Osteocyte (in vitro differentiated cells): Measurements from ENCODE around the gene METTL22. TPM values are rescaled to one million over a fixed set of nuclear protein-coding genes. Genes with fewer than 3 reads are reported as not detected.

Source experiments
- DNase-seq: peaks from one replicate; pipeline ENCODE4 v3.0.0; 2021; ENCODE audit warnings: mixed read lengths; ENCODE audit not compliant: unreplicated experiment; ENCODE audit errors: extremely low spot score
- H3K27ac Mint-ChIP-seq: one replicate; pipeline ENCODE4 v1.8.0; 2021; ENCODE audit warnings: mild to moderate bottlenecking, mixed read lengths; ENCODE audit not compliant: unreplicated experiment
- H3K27me3 Mint-ChIP-seq: one replicate; pipeline ENCODE4 v1.8.0; 2021; ENCODE audit warnings: mixed read lengths; ENCODE audit not compliant: unreplicated experiment
- H3K36me3 Mint-ChIP-seq: one replicate; pipeline ENCODE4 v1.8.0; 2021; ENCODE audit warnings: mixed read lengths; ENCODE audit not compliant: unreplicated experiment
- H3K4me1 Mint-ChIP-seq: one replicate; pipeline ENCODE4 v1.8.0; 2021; ENCODE audit warnings: mixed read lengths; ENCODE audit not compliant: unreplicated experiment
- H3K4me3 Mint-ChIP-seq: one replicate; pipeline ENCODE4 v1.8.0; 2021; ENCODE audit warnings: mild to moderate bottlenecking, moderate library complexity, mixed read lengths; ENCODE audit not compliant: unreplicated experiment
- H3K9me3 Mint-ChIP-seq: one replicate; pipeline ENCODE4 v1.8.0; 2021; ENCODE audit warnings: mixed read lengths; ENCODE audit not compliant: unreplicated experiment
- CTCF ChIP-seq: fragments of 200-600 bp; sonication (generic); IDR thresholded peaks from 2 replicates; pipeline ENCODE4 v1.5.0; 2021; ENCODE audit warnings: antibody characterized with exemption, mild to moderate bottlenecking, moderate library complexity
- total RNA-seq: library from RNA; stranded (reverse); gene quantifications from 2 replicates; pipeline ENCODE4 v1.2.1, GENCODE V29; 2021

METTL22 gene
- total RNA-seq, 1 donor from 2014 or later: 40.1 TPM

GRCh38 chr16:8668113-8668512, 46.6 kb downstream of the METTL22 start:
- Mint-ChIP-seq H3K27ac (no peak overlapping the region), H3K4me3 (no peak overlapping the region), H3K4me1 (no peaks in the 10 kb centered on the region), H3K27me3 (peaks cover 5% of the 10 kb centered on the region), H3K9me3 (no peaks in the 10 kb centered on the region), H3K36me3 (no peaks in the 10 kb centered on the region)
- DNase-seq: no peak
- TF ChIP-seq CTCF: no peak

GRCh38 chr16:8669481-8669880, 48.0 kb downstream of the METTL22 start:
- TF ChIP-seq CTCF: no peak
- H3K9me3 Mint-ChIP-seq: no peaks in the 10 kb centered on the region
- no peaks in the 10 kb centered on the region for H3K36me3 Mint-ChIP-seq
- no peak for DNase-seq
- no peak overlapping the region for H3K27ac Mint-ChIP-seq
- H3K4me1 Mint-ChIP-seq: no peaks in the 10 kb centered on the region
- peaks cover 5% of the 10 kb centered on the region for H3K27me3 Mint-ChIP-seq
- H3K4me3 Mint-ChIP-seq: no peak overlapping the region

DNA sequence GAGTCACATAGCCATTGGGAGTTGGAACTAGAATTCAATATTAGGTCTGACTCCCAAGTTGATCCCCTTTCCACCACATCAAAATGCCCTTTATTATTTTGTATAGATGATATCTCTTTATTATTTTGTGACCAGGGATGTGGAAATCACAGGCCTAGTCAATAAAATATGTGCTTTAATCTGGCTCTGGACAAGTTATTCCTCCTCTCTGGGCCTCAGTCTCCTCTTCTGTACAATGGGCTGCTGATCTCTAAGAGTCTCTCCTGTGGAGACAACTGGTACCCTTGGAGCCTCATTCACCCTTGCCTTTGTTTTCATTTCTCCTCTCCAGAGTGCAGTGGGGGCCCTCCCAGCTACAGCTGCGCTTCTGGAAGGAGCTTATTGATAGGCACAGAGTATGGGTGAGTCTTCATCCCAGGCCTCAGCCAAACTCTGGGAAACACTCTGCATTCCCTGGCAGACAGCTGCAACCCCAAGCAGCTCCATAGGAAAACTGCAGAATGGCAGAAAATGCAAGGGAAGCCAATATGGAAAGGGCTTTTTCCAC, 48.6 kb downstream of the METTL22 start:
- Mint-ChIP-seq H3K4me1 (peaks cover 4% of the 10 kb centered on the region), H3K4me3 (no peak overlapping the region), H3K9me3 (no peaks in the 10 kb centered on the region), H3K27ac (no peak overlapping the region), H3K36me3 (no peaks in the 10 kb centered on the region), H3K27me3 (peaks cover 5% of the 10 kb centered on the region)
- TF ChIP-seq CTCF: no peak
- no peak for DNase-seq

GRCh38 chr16:8673611-8674412, 52.3 kb downstream of the METTL22 start:
- Mint-ChIP-seq H3K36me3 (no peaks in the 10 kb centered on the region), H3K27ac (no peak overlapping the region), H3K9me3 (no peaks in the 10 kb centered on the region), H3K4me3 (peak overlapping the region; percentile 81), H3K27me3 (peaks cover 5% of the 10 kb centered on the region), H3K4me1 (peaks cover 8% of the 10 kb centered on the region)
- no peak for TF ChIP-seq CTCF
- DNase-seq: no peak

DNA sequence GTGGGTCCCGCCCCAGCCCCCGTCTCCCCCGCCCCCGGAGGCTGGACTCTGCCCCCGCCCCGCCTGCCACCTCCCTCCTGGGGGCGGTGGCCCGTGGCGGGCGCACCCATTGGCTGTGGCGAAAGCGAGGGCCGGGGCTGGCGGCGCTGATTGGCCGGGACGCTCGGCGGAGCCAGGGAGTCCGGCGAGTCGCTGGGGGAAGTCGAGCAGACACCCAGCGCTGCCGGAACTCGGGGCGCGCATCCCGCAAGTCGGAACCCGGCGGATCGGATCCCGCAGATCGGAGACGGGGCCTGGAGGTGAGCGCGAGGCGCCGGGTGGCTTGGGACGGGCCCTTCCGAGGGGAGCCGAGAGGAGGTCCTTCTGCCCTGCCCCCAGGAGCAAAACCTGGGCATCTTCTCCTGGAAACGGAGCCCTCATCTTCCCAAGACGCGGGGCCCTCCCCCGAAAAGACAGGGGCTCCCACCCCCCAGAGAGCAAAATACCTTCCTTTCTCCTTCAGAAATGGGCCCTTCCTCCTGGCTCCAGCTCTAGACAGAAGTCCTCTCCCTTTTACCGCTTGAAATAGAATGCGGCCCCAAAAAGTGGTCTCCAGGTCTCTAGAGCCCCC, 53.0 kb downstream of the METTL22 start, which contains the start of gene ABAT:
ABAT (plus strand) TSS at position 205 of the 610 bp plus-strand sequence. CDS start 61,123 bp downstream, outside the sequence.
- Mint-ChIP-seq H3K4me1 (peaks cover 8% of the 10 kb centered on the region), H3K27ac (no peak within 1 kb of the TSS), H3K27me3 (peaks cover 5% of the 10 kb centered on the region), H3K9me3 (peaks cover under 1% of the 10 kb centered on the region), H3K36me3 (no peaks in the 10 kb centered on the region), H3K4me3 (peak within 1 kb of the TSS; percentile 81)
- TF ChIP-seq CTCF: no peak
- peak; percentile 94 for DNase-seq
